IPS-18a (cell line): Measurements from ENCODE around the gene KCNQ1OT1.

ENCODE experiments used
- H3K27ac ChIP-seq: one replicate; pipeline ENCODE4 v1.5.1; 2013; ENCODE audit warnings: low read length
- H3K27me3 ChIP-seq: one replicate; pipeline ENCODE4 v1.6.1; 2013; ENCODE audit warnings: mild to moderate bottlenecking, low read length; ENCODE audit not compliant: control insufficient read depth, insufficient read depth
- H3K36me3 ChIP-seq: one replicate; pipeline ENCODE4 v1.6.1; 2013; ENCODE audit warnings: low read depth, low read length; ENCODE audit not compliant: control insufficient read depth
- H3K4me1 ChIP-seq: one replicate; pipeline ENCODE4 v1.6.1; 2013; ENCODE audit warnings: low read depth, low read length; ENCODE audit not compliant: control insufficient read depth
- H3K4me3 ChIP-seq: one replicate; pipeline ENCODE4 v1.5.1; 2013; ENCODE audit warnings: low read length
- H3K9ac ChIP-seq: one replicate; pipeline ENCODE4 v1.6.1; 2013; ENCODE audit warnings: mild to moderate bottlenecking, low read length, moderate library complexity
- H3K9me3 ChIP-seq: one replicate; pipeline ENCODE4 v1.6.1; 2013; ENCODE audit warnings: low read depth, low read length; ENCODE audit not compliant: control insufficient read depth

KCNQ1OT1 gene

DNA sequence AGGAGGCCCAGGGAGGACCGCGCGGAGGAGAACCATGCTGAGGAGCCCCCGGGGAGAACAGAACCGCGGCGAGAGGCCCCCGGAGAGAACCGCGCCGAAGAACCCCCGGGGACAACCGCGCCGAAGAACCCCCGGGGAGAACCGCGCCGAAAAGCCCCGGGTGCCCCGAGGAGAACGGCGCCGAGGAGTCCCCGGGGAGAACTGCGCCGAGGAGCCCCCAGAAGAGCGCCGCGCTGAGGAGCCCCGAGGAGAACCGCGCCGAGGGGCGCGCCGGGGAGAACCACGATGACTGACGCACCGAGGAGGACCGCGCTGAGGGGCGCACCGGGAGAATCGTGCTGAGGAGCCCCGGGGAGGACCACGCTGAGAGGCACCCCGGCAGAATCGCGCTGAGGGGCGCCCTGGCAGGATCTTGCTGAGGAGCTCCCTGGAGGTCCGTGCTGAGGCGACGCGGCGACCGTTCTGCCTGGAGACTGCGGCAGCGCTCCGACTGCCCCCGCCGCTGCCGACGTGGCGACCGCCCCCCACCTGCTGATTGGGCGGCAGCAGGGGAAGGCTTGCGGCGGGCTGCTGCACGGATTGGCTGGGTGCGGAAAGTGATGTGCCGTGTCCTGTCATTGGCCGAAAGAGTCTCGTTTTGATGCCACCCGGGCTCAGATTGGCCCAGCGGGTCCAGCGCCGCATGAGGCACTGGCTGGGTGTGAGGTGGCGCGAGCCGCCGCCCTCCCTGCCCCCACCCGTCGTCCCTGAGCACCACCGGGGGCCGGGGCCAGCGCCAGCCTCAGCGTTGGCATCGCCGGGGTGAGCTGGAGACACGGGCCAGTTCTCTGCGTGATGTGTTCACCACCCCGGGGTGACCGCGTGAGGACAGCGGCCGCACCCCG is at the start of gene KCNQ1OT1:
KCNQ1OT1 (minus strand) TSS at position 464 of the 884 bp plus-strand sequence.
- peak within 1 kb of the TSS; percentile 65 for H3K4me3 ChIP-seq

DNA sequence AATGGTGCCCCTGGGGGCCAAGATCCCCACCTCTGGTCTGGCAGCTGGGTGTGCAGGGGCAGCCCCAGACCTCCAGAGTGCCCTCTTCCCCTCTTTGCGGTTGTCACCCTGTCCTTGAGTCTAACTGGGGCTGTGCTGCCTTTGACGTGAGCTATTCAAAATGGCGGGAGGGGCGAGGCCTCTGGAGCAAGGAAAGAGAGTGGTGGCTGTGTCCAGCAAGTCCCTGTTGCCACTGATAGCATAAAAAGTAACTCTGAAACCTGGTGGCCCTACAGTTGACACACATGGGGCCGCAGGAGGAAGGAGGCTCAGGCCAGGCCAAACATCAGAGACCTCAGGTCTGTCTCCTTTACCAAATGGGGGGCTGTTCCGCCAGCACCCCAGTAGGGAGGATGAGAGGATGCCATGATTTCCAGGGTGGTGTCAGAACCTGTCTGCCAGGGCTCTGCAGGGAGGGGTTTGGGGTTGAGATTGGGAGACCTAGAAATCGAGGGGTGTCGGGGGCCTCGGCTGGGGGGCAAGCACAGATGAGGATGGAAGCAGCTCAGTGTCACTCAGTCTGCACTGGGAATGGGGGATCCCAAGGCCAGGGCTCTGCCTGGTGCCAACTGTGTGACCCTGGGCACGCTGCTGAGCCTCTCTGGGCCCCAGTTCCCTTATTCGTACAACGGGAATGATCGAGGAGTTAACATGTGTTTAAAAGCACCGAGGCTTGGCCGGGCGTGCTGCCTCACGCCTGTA is 49.2 kb upstream of the KCNQ1OT1 start:
- Histone ChIP-seq H3K36me3 (no peaks in the 10 kb centered on the region), H3K9ac (no peak overlapping the region), H3K4me1 (no peaks in the 10 kb centered on the region), H3K4me3 (no peak overlapping the region), H3K27ac (no peak overlapping the region), H3K9me3 (no peaks in the 10 kb centered on the region), H3K27me3 (peaks cover 69% of the 10 kb centered on the region)

More for the DNA sequence above, at the start of gene KCNQ1OT1:
- no peak within 1 kb of the TSS for H3K27ac ChIP-seq
- no peaks in the 10 kb centered on the region for H3K36me3 ChIP-seq
- H3K9ac ChIP-seq: peak within 1 kb of the TSS; percentile 36
- H3K4me1 ChIP-seq: peaks cover 57% of the 10 kb centered on the region
- peaks cover 55% of the 10 kb centered on the region for H3K27me3 ChIP-seq
- no peaks in the 10 kb centered on the region for H3K9me3 ChIP-seq

DNA sequence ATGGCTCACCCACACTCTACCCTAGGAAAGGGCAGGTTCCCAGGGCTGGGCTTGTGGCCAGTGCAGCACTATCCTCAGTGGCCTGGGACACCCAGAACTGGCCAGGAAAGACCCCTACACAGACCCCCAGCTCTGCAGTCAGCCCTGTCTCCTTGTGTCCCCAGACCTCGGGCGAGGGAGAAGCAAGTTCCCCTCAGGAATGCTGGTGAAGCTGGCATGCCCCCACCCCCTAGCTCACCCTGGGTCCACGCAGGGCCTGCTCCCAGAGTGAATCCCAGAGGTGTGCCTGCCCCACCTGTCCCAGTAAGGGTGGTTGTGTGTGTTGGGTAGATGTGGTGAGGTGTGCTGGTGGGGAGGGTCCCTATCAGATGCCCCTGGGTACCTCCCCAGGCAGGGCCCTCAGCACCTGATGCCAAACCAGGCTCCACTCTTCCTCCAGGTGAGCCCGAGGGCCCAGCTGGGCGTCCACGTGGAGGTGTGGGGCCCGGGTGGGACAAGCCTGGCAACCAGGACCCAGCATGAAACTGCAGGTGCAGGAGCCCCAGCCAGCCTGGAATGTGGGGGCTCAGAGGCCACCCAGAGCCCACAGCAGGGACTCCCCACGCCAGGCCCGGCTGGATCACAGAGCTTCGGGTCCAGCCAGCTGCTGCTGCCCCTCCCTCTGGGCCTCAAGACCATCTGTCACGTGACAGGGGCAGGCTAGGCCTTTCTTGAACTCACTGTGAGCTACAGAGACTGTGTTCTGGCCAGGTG is 48.4 kb upstream of the KCNQ1OT1 start:
- H3K9ac ChIP-seq: no peak overlapping the region
- no peaks in the 10 kb centered on the region for H3K36me3 ChIP-seq
- no peaks in the 10 kb centered on the region for H3K9me3 ChIP-seq
- no peak overlapping the region for H3K27ac ChIP-seq
- peaks cover 67% of the 10 kb centered on the region for H3K27me3 ChIP-seq
- H3K4me3 ChIP-seq: no peak overlapping the region
- H3K4me1 ChIP-seq: no peaks in the 10 kb centered on the region

DNA sequence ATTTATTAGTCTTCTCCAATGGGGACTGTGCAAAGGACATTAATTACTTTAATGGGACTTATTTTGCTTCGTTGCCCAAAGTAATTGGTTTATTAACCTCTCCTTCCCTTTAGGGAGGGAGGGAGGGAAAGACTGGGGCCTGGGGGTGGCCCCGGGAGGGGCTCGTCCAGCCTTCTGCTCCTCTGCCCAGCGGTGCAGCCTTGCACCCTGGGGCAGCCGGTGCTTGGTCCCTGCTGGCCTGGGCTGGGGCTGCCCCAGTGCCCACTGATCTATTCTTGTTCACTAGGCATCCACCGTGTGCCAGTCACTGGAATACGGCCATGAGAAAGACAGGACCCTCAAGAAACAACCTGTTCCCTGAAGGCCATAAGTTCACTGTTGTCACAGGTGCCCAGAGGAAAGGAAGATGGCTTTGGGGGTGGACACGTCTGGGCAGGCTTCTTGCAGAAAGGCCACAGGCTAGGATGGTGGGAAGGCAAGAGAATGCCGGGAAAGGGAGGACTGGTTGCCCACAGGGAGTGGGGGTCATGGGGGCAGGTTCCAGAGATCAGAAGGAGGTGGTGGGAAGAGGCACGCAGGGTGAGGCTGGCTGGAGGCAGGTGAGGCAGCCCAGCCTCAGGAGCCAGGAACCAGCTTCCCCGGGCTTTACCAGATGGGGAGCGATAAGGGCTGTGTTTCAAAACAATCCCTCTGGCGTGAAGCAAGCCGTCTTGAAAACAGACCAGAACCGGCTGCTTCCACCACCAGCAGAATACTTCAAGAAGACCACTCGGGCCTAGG is 47.6 kb upstream of the KCNQ1OT1 start:
- Histone ChIP-seq H3K36me3 (no peaks in the 10 kb centered on the region), H3K27me3 (peaks cover 62% of the 10 kb centered on the region), H3K4me1 (no peaks in the 10 kb centered on the region), H3K9me3 (no peaks in the 10 kb centered on the region), H3K9ac (no peak overlapping the region), H3K4me3 (no peak overlapping the region), H3K27ac (no peak overlapping the region)

DNA sequence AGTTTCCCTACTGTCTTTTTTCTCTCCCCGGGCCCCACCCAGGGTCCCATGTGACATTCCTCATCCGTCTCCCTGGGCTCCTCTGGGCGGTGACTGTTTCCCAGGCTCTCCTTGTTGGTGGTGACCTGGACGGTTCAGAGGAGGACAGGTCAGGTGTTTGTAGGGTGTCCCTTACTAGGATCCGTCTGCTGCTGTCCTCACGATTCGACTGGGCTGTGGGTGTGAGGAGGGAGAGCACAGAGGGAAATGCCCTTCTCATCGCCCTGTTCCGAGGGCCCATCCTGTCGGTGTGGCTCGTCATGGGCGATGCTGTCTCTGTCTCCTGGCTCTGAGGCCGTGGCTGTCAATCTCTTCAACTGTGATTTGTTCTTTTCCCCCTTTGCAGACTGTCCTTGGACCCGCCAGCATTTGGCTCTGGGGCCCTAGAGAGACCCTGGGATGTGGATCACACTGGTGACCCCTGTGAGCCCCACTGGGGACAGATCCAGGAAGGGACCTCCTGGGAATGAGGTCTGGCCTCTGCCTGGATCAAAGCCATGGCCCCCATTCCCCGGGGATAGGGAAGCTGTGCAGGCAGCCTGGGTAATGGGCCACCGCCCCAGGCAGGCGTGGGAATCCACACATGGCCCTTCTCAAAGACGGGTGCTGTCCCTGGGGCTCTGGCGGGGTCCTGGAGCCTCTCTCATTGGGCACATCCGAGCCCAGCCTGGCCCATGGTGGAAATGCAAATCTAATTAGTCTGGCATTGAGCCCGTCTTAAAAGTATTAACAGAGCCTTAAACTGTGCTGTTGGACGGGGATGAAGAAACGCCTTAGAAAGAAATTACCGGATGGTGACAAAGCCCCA is 46.8 kb upstream of the KCNQ1OT1 start:
- Histone ChIP-seq H3K27ac (no peak overlapping the region), H3K36me3 (no peaks in the 10 kb centered on the region), H3K9me3 (no peaks in the 10 kb centered on the region), H3K4me1 (no peaks in the 10 kb centered on the region), H3K27me3 (peaks cover 62% of the 10 kb centered on the region), H3K9ac (no peak overlapping the region), H3K4me3 (no peak overlapping the region)

DNA sequence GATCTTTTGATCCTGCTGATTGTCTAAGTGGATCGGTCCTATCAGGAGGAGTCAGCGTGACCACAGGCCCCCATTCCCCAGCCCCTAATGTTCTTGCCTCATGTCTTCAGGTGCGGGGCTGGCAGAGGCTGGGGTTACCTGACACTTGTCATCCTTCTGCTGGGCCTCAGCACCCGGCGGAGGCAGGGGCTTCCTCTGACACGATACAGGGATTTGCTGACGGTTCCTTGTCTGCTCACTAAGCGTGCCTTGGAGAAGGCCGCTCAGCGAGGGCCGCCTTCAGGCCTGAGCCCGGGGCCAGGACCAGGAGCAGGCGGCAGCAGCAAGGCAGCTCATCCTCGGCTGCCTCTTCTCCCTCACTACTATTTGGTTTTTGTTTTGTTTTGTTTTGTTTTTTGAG is 45.7 kb upstream of the KCNQ1OT1 start:
- Histone ChIP-seq H3K9me3 (no peaks in the 10 kb centered on the region), H3K27me3 (peaks cover 59% of the 10 kb centered on the region), H3K4me1 (no peaks in the 10 kb centered on the region), H3K4me3 (no peak overlapping the region), H3K36me3 (no peaks in the 10 kb centered on the region), H3K27ac (no peak overlapping the region), H3K9ac (no peak overlapping the region)

DNA sequence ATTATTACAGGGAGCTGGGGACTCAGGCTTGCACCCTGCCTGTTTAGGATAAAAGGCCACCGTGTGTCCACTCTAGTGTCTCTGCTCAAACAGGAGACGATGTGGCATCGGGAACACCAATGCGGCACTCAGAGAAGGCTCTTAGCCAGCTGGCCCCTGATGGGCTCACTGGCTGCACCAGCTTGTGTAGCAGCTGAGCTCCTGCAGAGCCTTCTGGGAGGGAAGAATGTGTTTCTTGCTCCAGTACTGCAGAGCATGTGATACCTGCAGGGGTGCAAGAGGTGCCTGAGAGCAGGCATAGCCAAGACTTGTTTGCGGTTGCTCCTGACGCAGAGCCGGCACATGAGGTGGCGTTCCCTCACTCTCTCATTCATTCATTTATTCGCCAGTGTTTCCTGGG is 44.4 kb upstream of the KCNQ1OT1 start:
- H3K9ac ChIP-seq: no peak overlapping the region
- H3K36me3 ChIP-seq: no peaks in the 10 kb centered on the region
- H3K4me1 ChIP-seq: no peaks in the 10 kb centered on the region
- peaks cover 52% of the 10 kb centered on the region for H3K27me3 ChIP-seq
- H3K9me3 ChIP-seq: no peaks in the 10 kb centered on the region
- no peak overlapping the region for H3K4me3 ChIP-seq
- H3K27ac ChIP-seq: no peak overlapping the region

DNA sequence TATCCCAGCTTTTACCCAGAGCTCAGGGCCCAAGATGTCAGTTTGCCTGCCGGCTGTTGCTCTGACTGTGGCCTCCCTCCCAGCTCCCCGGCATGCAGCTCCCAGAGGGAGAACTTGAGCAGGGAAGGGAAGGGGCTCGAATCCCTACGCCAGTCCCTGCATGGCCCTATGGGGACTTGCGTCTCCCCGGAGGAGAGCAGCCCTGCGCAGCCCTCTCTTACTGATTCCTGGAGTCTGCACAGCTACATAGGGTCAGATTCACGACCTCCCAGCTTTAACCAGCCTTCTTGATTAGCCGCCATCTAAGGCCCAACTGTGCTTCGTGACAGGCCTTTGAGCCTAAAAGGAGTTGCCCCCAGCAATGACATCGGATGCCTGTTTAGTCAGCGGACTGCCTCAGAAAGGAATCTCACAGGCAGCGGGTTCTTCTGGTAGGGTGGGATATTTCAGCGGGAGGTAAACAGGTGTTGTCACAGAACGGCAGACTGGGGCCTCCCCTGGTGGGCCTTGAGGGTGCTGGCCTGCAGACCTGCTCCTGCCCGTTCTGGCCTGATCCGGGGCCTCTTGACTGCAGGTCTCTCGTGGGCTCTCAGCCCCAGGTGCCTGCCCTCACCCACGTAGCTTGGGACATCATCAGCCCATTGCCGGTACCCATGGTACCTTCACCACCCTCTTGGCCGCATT is 43.8 kb upstream of the KCNQ1OT1 start:
- no peaks in the 10 kb centered on the region for H3K9me3 ChIP-seq

DNA sequence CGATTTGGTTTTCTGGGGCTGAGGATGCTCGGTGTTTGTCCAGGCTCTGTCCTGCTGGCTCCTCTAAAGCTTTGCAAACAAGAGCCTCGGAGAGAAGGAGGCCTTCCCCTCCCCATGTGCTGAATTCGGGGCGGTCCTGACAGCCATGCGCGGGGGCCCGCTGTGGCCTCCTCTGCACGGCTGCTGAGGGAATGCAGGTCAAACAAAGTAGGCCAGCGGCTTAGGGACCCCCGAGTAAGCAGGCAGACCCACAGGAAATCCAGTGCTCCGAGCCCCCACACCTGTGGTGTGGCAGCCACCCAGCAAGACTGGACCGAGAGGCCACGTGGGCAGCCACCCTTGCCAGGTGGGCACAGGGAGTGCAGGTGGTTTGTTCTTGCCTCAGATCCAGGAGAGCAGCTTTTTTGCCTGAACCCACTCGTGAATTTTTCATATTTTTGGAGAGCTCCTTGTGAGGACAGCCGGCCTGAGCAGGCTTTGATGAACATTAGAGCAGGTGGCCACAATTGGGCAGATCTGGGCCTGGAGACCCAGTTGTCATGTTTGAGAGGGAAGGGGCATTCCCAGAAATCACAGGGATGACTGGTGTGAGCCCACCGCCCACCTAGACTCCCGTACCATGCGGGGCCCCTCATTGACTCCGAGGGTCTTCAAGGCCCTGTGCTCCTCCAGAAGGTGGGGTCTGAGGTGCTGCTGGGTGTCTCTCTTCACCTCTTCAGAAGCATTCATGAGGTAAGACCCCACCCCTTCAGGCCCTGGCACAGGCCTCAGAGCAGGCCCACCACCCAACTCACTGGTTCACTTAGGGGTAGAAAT is 43.0 kb upstream of the KCNQ1OT1 start:
- H3K4me3 ChIP-seq: no peak overlapping the region
- H3K4me1 ChIP-seq: no peaks in the 10 kb centered on the region
- H3K27ac ChIP-seq: no peak overlapping the region
- no peaks in the 10 kb centered on the region for H3K36me3 ChIP-seq
- no peak overlapping the region for H3K9ac ChIP-seq
- H3K9me3 ChIP-seq: no peaks in the 10 kb centered on the region
- peaks cover 50% of the 10 kb centered on the region for H3K27me3 ChIP-seq

More for the DNA sequence above, 43.8 kb upstream of the KCNQ1OT1 start:
- no peaks in the 10 kb centered on the region for H3K4me1 ChIP-seq
- no peaks in the 10 kb centered on the region for H3K36me3 ChIP-seq
- H3K27me3 ChIP-seq: peaks cover 52% of the 10 kb centered on the region
- no peak overlapping the region for H3K4me3 ChIP-seq
- H3K27ac ChIP-seq: no peak overlapping the region
- no peak overlapping the region for H3K9ac ChIP-seq
